ENCODE results near the gene IFNA17.
"Not testable (repeated sequence)": the region's sequence is repeated elsewhere in the genome, so short reads cannot be mapped to it uniquely, and the experiment has no call there.

IFNA17 gene

GRCh38 chr9:21235468-21236359 lies 7.7 kb upstream of the IFNA17 start:
- H3K27me3 Mint-ChIP-seq, H3K9me3 Mint-ChIP-seq, H3K4me1 Mint-ChIP-seq, H3K27ac Mint-ChIP-seq, H3K36me3 Mint-ChIP-seq, H3K4me3 Mint-ChIP-seq: not testable (repeated sequence)
- peak; percentile 95 for ATAC-seq (ENCODE audit: low read depth)
- peak in 1 of 2 donors; percentile 41 for DNase-seq (ENCODE audit: low spot score in 2 of 2)

GRCh38 chr9:21234153-21234687 lies 6.2 kb upstream of the IFNA17 start:
- Mint-ChIP-seq H3K36me3 (no peaks in the 10 kb centered on the region), H3K4me3 (no peak overlapping the region), H3K27me3 (peaks cover 5% of the 10 kb centered on the region), H3K4me1 (peaks cover 3% of the 10 kb centered on the region), H3K27ac (no peak overlapping the region), H3K9me3 (no peaks in the 10 kb centered on the region)
- ATAC-seq (ENCODE audit: low read depth) (no peak), DNase-seq (ENCODE audit: low spot score in 2 of 2) (no peak)

DNA sequence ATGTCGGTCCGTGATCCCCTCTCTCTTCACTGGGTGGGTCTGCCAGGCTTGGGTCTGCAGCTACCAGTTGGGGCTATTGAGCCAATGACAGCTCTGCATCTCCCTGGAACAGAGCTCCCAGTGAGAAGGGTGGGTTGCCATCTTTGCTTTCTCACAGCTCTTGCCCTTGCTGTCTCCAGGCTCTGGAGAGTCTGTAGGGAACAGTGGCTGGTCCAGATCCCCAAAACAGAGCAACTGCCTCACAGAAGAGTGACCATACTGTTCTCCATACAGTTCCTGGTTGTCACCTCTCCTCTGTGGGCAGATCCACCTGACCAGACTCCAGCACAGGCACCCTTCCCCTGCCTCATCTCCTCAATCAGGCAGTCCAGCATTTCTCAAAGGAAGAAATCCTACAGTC lies 5.2 kb upstream of the IFNA17 start:
- ATAC-seq (ENCODE audit: low read depth) = no peak
- no peak for DNase-seq (ENCODE audit: low spot score in 2 of 2)
- H3K36me3 Mint-ChIP-seq = no peaks in the 10 kb centered on the region

GRCh38 chr9:21217211-21217610 lies 10.8 kb downstream of the IFNA17 start, which contains the start of gene IFNA16:
IFNA16 (minus strand) TSS chr9:21217311; CDS start chr9:21217305, 6 bp downstream.
- ATAC-seq (ENCODE audit: low read depth); DNase-seq (ENCODE audit: low spot score in 2 of 2); H3K4me3 Mint-ChIP-seq; H3K36me3 Mint-ChIP-seq; H3K27ac Mint-ChIP-seq; H3K27me3 Mint-ChIP-seq; H3K9me3 Mint-ChIP-seq; H3K4me1 Mint-ChIP-seq: not testable (repeated sequence)

More for the DNA sequence above, 5.2 kb upstream of the IFNA17 start:
- peaks cover 3% of the 10 kb centered on the region for H3K4me1 Mint-ChIP-seq
- H3K9me3 Mint-ChIP-seq = no peaks in the 10 kb centered on the region
- H3K27me3 Mint-ChIP-seq = peaks cover 2% of the 10 kb centered on the region
- no peak overlapping the region for H3K27ac Mint-ChIP-seq
- H3K4me3 Mint-ChIP-seq = no peak overlapping the region

GRCh38 chr9:21213411-21214326 lies 14.4 kb downstream of the IFNA17 start:
- not testable (repeated sequence) for H3K27ac Mint-ChIP-seq; H3K4me1 Mint-ChIP-seq; H3K36me3 Mint-ChIP-seq; DNase-seq (ENCODE audit: low spot score in 2 of 2); H3K4me3 Mint-ChIP-seq; H3K9me3 Mint-ChIP-seq; H3K27me3 Mint-ChIP-seq
- ATAC-seq (ENCODE audit: low read depth) = peak; percentile 48

DNA sequence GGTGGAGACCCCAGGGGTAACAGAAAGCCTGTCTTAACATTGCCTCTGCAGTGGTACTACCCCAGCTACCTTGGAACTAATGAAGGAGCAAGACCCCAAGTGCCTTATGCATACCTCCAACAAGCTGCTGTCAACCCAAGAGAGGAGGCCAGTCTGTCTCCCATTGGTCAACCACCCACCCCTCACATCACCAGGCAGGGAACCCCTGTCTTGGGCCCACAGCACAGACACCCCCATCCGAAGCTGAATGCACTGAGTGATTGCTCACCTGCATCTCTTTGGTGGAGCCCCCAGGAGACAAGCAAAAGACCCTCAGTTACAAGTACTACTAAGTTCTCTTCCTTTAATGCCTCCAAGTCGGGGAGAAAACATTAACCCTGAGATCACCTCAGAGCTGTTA lies 15.9 kb downstream of the IFNA17 start:
- H3K4me1 Mint-ChIP-seq; H3K27me3 Mint-ChIP-seq; H3K36me3 Mint-ChIP-seq; H3K9me3 Mint-ChIP-seq; DNase-seq (ENCODE audit: low spot score in 2 of 2); H3K4me3 Mint-ChIP-seq; H3K27ac Mint-ChIP-seq; ATAC-seq (ENCODE audit: low read depth): not testable (repeated sequence)

GRCh38 chr9:21210782-21211181 lies 17.2 kb downstream of the IFNA17 start:
- H3K4me1 Mint-ChIP-seq; DNase-seq (ENCODE audit: low spot score in 2 of 2); H3K4me3 Mint-ChIP-seq; H3K27ac Mint-ChIP-seq; H3K27me3 Mint-ChIP-seq; ATAC-seq (ENCODE audit: low read depth); H3K36me3 Mint-ChIP-seq; H3K9me3 Mint-ChIP-seq: not testable (repeated sequence)

- no peaks in the 10 kb centered on the region for H3K36me3 Mint-ChIP-seq
- H3K4me1 Mint-ChIP-seq = peaks cover 2% of the 10 kb centered on the region
- H3K9me3 Mint-ChIP-seq = no peaks in the 10 kb centered on the region
- no peak for DNase-seq (ENCODE audit: low spot score in 2 of 2)
- H3K27me3 Mint-ChIP-seq = peaks cover 5% of the 10 kb centered on the region
- no peak overlapping the region for H3K4me3 Mint-ChIP-seq
- no peak for ATAC-seq (ENCODE audit: low read depth)
- H3K27ac Mint-ChIP-seq = no peak overlapping the region
These were observed 17.7 kb downstream of the IFNA17 start for GRCh38 chr9:21210311-21210710.

DNA sequence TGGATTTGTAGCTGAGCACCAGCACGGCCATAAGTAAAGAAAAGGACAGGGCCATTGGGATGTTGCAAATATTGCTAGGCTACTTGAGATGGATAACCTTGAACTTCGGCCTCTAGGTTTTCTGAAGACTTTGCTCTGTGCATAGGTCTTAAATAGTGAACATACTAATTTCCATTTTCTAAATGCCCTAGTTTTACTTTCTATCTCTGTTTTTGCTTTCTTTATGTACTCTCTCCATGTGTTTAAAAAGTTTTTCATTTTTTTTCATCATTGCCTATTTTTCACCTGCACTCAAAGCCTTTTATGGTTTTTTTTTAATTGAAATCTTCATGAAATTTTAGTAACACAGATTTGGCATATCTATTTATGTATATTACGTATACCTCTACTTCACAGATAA lies 21.0 kb downstream of the IFNA17 start, which contains the start of gene IFNA10:
TSS of gene IFNA10 (minus strand) at position 101 of the 400 bp plus-strand sequence. CDS start at position 55, 46 bp downstream.
- H3K36me3 Mint-ChIP-seq; H3K27ac Mint-ChIP-seq; DNase-seq (ENCODE audit: low spot score in 2 of 2); H3K4me3 Mint-ChIP-seq; H3K9me3 Mint-ChIP-seq; H3K27me3 Mint-ChIP-seq; ATAC-seq (ENCODE audit: low read depth); H3K4me1 Mint-ChIP-seq: not testable (repeated sequence)

DNA sequence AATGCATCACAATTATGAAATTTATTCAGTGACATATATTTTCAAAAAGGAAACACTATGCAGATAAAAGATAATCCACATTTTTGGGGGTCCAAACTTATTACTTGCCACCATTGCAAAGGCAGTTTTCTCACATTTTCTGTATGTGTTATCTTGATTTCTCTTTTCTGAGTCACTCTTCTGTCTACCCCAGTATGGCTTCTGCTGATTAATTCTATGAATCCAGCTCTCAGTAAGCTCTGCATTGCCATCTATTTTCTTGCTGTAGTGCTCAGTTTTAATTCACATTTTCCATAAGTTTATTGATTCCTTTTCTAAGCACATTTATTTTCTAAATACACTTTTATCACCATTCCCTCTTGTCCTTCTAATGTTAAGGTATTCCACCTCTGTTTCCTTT lies 22.8 kb downstream of the IFNA17 start:
- ATAC-seq (ENCODE audit: low read depth) = no peak

DNA sequence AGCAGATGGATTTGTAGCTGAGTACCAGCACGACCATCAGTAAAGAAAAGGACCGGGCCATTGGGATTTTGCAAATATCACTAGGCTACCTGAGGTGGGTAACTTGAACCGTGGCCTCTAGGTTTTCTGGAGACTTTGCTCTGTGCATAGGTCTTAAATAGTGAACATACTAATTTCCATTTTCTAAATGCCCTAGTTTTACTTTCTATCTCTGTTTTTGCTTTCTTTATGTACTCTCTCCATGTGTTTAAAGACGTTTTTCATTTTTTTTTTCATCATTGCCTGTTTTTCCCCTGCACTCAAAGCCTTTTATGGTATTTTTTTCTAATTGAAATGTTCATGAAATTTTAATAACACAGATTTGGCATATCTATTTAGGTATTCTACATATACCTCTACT lies 25.9 kb downstream of the IFNA17 start, which contains the start of gene IFNA7:
TSS of gene IFNA7 (minus strand) at position 101 of the 400 bp plus-strand sequence. CDS start at position 61, 40 bp downstream.
- DNase-seq (ENCODE audit: low spot score in 2 of 2); H3K27ac Mint-ChIP-seq; ATAC-seq (ENCODE audit: low read depth); H3K4me1 Mint-ChIP-seq; H3K4me3 Mint-ChIP-seq; H3K27me3 Mint-ChIP-seq; H3K9me3 Mint-ChIP-seq; H3K36me3 Mint-ChIP-seq: not testable (repeated sequence)

More for the DNA sequence above, 22.8 kb downstream of the IFNA17 start:
- peaks cover 1% of the 10 kb centered on the region for H3K36me3 Mint-ChIP-seq
- no peak overlapping the region for H3K27ac Mint-ChIP-seq
- no peaks in the 10 kb centered on the region for H3K9me3 Mint-ChIP-seq
- no peaks in the 10 kb centered on the region for H3K4me1 Mint-ChIP-seq
- no peak for DNase-seq (ENCODE audit: low spot score in 2 of 2)
- H3K4me3 Mint-ChIP-seq = no peak overlapping the region
- peaks cover 8% of the 10 kb centered on the region for H3K27me3 Mint-ChIP-seq

DNA sequence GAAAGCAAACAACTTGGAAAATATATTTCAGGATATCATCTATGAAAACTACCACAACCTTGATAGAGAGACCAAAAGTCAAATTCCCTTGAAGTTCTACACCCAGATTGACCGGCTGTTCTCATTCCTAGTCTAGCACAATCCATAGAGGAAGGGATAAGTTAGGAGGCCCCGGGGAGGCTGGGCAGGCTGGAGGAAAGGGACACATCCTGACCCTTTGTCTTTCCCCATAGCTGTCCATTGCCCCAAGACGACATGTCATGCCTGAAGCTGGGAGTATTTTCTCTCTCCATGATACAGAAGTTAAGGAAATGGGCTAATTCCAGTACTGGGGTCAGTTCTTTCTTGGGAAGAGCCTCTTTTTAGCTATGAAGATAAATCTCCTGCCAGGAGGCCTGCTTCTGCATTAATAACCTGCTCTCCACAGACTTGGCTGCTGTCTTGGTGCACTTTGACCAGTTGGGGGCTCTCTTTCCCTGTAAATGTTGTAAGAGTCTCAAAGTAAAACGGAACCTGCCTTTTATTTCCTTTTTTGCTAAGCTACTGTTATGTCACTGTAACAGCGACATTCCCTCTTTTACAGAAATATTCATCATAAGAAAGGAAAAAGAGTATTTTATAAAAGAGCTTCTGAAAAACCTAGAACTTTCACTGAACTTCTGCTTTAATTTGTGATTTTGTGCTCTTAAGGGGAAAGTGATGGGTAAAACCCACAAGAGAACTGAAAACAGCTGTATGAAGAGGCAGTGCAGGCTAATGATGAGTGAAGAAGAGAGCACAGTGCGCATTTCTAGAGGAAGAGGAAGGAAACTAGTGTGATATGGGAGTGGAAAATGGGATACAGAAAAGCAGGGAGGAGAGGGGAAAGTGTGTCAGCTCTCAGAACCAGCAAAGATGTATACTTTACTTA lies 32.9 kb downstream of the IFNA17 start:
- H3K9me3 Mint-ChIP-seq, H3K4me1 Mint-ChIP-seq, H3K27ac Mint-ChIP-seq, H3K36me3 Mint-ChIP-seq, H3K27me3 Mint-ChIP-seq: not testable (repeated sequence)
- peak overlapping the region; percentile 44 for H3K4me3 Mint-ChIP-seq
- DNase-seq (ENCODE audit: low spot score in 2 of 2) (peak; percentile 34 to 35), ATAC-seq (ENCODE audit: low read depth) (peak; percentile 95)

DNA sequence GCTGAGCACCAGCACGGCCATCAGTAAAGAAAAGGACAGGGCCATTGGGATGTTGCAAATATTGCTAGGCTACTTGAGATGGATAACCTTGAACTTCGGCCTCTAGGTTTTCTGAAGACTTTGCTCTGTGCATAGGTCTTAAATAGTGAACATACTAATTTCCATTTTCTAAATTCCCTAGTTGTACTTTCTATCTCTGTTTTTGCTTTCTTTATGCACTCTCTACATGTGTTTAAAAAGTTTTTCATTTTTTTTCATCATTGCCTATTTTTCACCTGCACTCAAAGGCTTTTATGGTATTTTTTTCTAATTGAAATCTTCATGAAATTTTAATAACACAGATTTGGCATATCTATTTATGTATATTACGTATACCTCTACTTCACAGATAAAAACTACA lies 40.5 kb downstream of the IFNA17 start, which contains the start of gene IFNA4:
TSS of gene IFNA4 (minus strand) at position 101 of the 400 bp plus-strand sequence. CDS start at position 45, 56 bp downstream.
- not testable (repeated sequence) for ATAC-seq (ENCODE audit: low read depth); H3K36me3 Mint-ChIP-seq; H3K4me3 Mint-ChIP-seq; H3K27me3 Mint-ChIP-seq; H3K9me3 Mint-ChIP-seq; DNase-seq (ENCODE audit: low spot score in 2 of 2); H3K4me1 Mint-ChIP-seq; H3K27ac Mint-ChIP-seq
